Muscle of leg (tissue), 11 donors: ENCODE data around the gene PLEKHF1. TPM values are rescaled to one million over a fixed set of nuclear protein-coding genes. Genes with fewer than 3 reads are reported as not detected.
"Not testable (repeated sequence)": the region's sequence is repeated elsewhere in the genome, so short reads cannot be mapped to it uniquely, and the experiment has no call there.

Experiments
- DNase-seq: peaks from one replicate; pipeline ENCODE4 v3.0.0; 2013
- H3K27ac ChIP-seq: one replicate; pipeline ENCODE4 v1.5.1; 2013; ENCODE audit warnings: mild to moderate bottlenecking, low read length, control low read depth
- H3K27me3 ChIP-seq: one replicate; pipeline ENCODE4 v1.6.1; 2013; ENCODE audit warnings: low read length; ENCODE audit not compliant: control insufficient read depth, insufficient read depth
- H3K36me3 ChIP-seq: one replicate; pipeline ENCODE4 v1.6.1; 2013; ENCODE audit warnings: low read length; ENCODE audit not compliant: control insufficient read depth, insufficient read depth
- H3K4me1 ChIP-seq: one replicate; pipeline ENCODE4 v1.6.1; 2013; ENCODE audit warnings: low read length; ENCODE audit not compliant: control insufficient read depth, insufficient read depth
- H3K4me3 ChIP-seq: one replicate; pipeline ENCODE4 v1.5.1; 2013; ENCODE audit warnings: low read length, control low read depth
- H3K9me3 ChIP-seq: replicated peaks from 2 replicates; pipeline ENCODE4 v1.6.1; 2013; ENCODE audit warnings: low read depth, low read length; ENCODE audit not compliant: control insufficient read depth
- WGBS: methylation state at CpG from one replicate; pipeline ENCODE4 v1.1.5; 2013; ENCODE audit warnings: missing lambda C conversion rate; ENCODE audit not compliant: insufficient coverage; 5-methylcytosine and 5-hydroxymethylcytosine counted together
- polyA plus RNA-seq, 8 donors: library from polyadenylated mRNA; unstranded; fragments of 120-200 nt; gene quantifications; one replicate each; pipeline versions ENCODE4 v1.2.1 to v1.2.3, GENCODE V29; 2013; ENCODE audit warnings: inconsistent platforms in 1 of 8, low replicate concordance in 1 of 8; ENCODE audit not compliant: insufficient read length in 8 of 8, insufficient read depth in 1 of 8
- total RNA-seq: library from RNA; stranded (reverse); fragments of 120-200 nt; gene quantifications from one replicate; pipeline ENCODE4 v1.2.4, GENCODE V29; 2013

The PLEKHF1 gene
- total and polyA plus RNA-seq, 9 donors, result 3.2 to 7.0 (median 4.5) TPM

DNA sequence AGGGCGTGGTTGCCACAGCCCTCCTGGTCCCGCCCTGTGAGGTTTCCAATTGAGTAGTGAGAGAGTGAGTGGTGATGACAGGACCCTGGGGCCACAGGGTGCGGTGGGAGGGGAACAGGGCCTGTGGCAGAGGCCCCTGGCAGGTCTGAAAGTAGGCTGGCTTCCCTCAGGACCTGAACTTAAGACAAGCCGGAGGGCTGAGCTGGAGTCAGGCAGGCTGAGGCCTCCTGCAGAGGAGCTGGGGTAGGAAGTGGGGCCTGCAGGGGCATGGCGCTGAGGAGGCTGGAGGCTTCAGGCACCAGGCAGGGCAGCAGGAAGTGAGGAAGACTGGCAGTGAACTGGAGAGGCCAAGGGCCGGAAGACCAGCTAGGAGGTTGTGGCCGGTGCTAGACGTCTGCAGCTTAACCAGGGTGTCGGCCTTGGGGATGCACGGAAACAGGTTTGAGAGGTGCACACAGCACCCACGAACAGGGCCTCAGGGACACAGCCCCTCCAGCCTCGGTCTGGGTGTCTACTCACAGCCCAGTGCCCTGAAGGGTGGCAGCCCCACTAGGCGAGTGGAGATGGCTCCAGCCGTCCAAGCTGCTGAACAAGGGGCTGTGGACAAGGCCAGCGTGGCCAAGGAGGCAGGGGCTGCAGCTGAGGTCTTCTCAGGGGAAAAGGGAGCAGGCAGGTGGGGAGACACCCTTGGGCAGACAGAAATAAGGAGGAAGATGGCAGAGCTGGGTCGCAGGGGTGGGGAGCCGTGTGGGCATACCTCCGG is 41.4 kb upstream of the PLEKHF1 start:
- H3K27ac ChIP-seq, result no peak overlapping the region
- H3K36me3 ChIP-seq, result no peaks in the 10 kb centered on the region
- no peaks in the 10 kb centered on the region for H3K9me3 ChIP-seq
- H3K27me3 ChIP-seq, result peaks cover 10% of the 10 kb centered on the region
- no peak overlapping the region for H3K4me3 ChIP-seq
- no peak for DNase-seq
- H3K4me1 ChIP-seq, result no peaks in the 10 kb centered on the region
- WGBS, result 75% methylated on average over 18 of the region's 18 CpGs

DNA sequence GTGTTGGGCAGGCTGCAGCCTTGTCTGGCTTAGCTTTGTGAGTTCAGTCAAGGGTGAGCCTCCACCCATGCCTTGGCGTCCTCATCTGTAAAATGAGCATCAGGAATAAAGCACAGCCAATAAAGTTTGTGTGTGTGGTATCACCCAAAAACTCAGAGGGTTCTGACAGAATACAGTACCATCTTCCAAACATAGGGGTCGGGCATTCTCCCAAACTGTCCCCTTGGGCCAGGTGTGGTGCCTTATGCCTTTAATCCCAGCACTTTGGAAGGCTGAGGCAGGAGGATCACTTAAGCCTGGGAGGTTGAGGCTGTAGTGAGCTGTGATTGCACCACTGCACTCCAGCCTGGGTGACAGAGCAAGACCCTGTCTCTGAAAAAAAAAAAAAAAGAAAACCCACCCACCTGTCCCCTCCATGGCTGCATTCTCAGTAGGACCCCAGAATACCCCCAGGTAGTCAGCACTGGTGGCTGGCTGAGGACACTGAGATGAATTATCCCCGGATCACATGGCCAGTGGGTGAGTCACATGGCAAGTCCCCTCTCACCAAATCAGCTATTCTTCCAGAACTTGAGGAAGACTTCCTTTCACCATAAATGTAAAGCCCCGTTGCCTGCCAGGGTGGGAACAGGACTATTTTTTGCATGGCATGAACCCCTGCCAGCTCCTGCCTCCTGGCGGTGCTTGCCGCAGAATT is 40.6 kb upstream of the PLEKHF1 start:
- WGBS, result 48% methylated on average over 2 of the region's 6 CpGs
- no peak overlapping the region for H3K4me3 ChIP-seq
- H3K36me3 ChIP-seq, result no peaks in the 10 kb centered on the region
- H3K27ac ChIP-seq, result no peak overlapping the region
- H3K27me3 ChIP-seq, result peaks cover 10% of the 10 kb centered on the region
- DNase-seq, result no peak
- H3K9me3 ChIP-seq, result no peaks in the 10 kb centered on the region
- H3K4me1 ChIP-seq, result no peaks in the 10 kb centered on the region

DNA sequence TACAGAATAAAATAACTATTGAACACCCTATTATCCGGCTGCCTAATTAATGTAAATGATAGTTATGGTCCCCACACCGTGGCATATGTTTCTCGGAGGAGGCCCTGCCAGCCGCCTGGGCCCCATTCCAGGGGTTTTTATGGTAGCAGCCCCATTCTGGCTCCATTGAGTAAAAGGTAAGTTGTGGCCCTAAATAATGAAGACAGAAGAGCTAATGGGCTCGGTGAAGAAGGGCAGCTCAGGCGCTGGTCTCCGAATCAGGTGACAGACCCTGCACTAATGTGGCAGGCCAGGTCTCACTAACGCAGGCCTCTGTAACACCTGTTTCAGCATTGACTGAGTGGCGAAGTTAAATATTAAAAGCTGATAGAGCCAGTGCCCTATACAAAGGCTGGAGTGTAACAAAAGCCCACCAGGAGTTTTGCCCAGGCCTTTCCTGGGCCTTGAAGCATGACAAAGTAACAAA is 40.0 kb upstream of the PLEKHF1 start:
- DNase-seq, result no peak
- 62% methylated on average over 7 of the region's 9 CpGs for WGBS

GRCh38 chr19:29626386-29626785 is 38.9 kb upstream of the PLEKHF1 start:
- no peaks in the 10 kb centered on the region for H3K27me3 ChIP-seq
- H3K27ac ChIP-seq, result no peak overlapping the region
- H3K36me3 ChIP-seq, result no peaks in the 10 kb centered on the region
- 70% methylated on average over 7 of the region's 7 CpGs for WGBS
- H3K4me3 ChIP-seq, result no peak overlapping the region
- no peak for DNase-seq
- H3K9me3 ChIP-seq, result no peaks in the 10 kb centered on the region
- H3K4me1 ChIP-seq, result no peaks in the 10 kb centered on the region

More for the DNA sequence above, 40.0 kb upstream of the PLEKHF1 start:
- peaks cover 8% of the 10 kb centered on the region for H3K27me3 ChIP-seq
- no peak overlapping the region for H3K27ac ChIP-seq
- no peaks in the 10 kb centered on the region for H3K4me1 ChIP-seq
- H3K9me3 ChIP-seq, result no peaks in the 10 kb centered on the region
- H3K4me3 ChIP-seq, result no peak overlapping the region
- no peaks in the 10 kb centered on the region for H3K36me3 ChIP-seq

GRCh38 chr19:29626832-29627231 is 38.4 kb upstream of the PLEKHF1 start:
- H3K27ac ChIP-seq, result not testable (repeated sequence)

DNA sequence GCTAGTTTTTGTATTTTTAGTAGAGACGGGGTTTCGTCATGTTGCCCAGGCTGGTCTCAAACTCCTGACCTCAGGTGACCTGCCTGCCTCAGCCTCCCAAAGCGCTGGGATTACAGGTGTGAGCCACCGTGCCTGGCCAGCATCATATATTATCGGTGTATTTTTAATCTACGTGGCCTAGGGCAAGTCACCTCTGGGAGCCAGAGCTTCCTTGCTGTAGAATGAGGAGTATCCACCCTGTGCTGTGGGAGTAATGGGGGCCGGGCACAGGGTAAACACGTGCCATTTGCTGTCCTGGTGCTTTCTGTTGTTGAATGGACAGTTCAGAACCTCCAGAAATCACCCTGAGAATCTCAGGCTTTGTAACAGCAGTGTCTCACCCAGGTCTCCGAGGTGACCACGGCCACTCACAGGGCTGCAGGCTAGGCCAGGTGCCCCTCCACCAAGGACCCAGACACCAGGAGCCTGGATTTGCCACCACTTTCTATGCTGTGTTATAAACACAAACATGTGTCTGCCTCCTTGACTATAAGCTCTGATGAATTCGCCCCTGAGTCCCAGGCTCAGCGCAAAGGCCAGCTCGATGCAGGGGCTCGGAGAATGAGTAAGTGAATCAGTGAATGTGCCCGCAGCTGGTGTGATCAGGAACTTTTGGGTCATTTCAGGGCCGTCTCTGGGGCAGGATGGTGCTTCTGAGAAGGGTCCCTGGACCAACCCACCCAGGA is 36.4 kb upstream of the PLEKHF1 start:
- Histone ChIP-seq H3K4me1 (no peaks in the 10 kb centered on the region), H3K4me3 (no peak overlapping the region), H3K27ac (no peak overlapping the region), H3K27me3 (no peaks in the 10 kb centered on the region), H3K36me3 (no peaks in the 10 kb centered on the region), H3K9me3 (no peaks in the 10 kb centered on the region)
- DNase-seq, result no peak
- 88% methylated on average over 12 of the region's 16 CpGs for WGBS

More at GRCh38 chr19:29626832-29627231, 38.4 kb upstream of the PLEKHF1 start:
- H3K9me3 ChIP-seq, DNase-seq, H3K4me1 ChIP-seq, H3K27me3 ChIP-seq, H3K4me3 ChIP-seq, H3K36me3 ChIP-seq: not testable (repeated sequence)
- no CpG with 5 or more reads among the region's 9 CpGs for WGBS

- Histone ChIP-seq H3K27me3 (no peaks in the 10 kb centered on the region), H3K27ac (no peak overlapping the region), H3K4me1 (no peaks in the 10 kb centered on the region), H3K36me3 (no peaks in the 10 kb centered on the region), H3K9me3 (no peaks in the 10 kb centered on the region), H3K4me3 (no peak overlapping the region)
- 71% methylated on average over 4 of the region's 5 CpGs for WGBS
- DNase-seq, result no peak
Observed at GRCh38 chr19:29629836-29630534, 35.3 kb upstream of the PLEKHF1 start.

GRCh38 chr19:29630655-29631054 is 34.6 kb upstream of the PLEKHF1 start:
- H3K4me3 ChIP-seq, result no peak overlapping the region
- 62% methylated on average over 2 of the region's 2 CpGs for WGBS
- H3K9me3 ChIP-seq, result no peaks in the 10 kb centered on the region
- H3K4me1 ChIP-seq, result no peaks in the 10 kb centered on the region
- no peaks in the 10 kb centered on the region for H3K36me3 ChIP-seq
- no peak overlapping the region for H3K27ac ChIP-seq
- no peak for DNase-seq
- no peaks in the 10 kb centered on the region for H3K27me3 ChIP-seq

GRCh38 chr19:29631450-29631849 is 33.8 kb upstream of the PLEKHF1 start:
- 81% methylated on average over 3 of the region's 3 CpGs for WGBS
- no peaks in the 10 kb centered on the region for H3K9me3 ChIP-seq
- DNase-seq, result no peak
- no peak overlapping the region for H3K27ac ChIP-seq
- H3K27me3 ChIP-seq, result no peaks in the 10 kb centered on the region
- no peak overlapping the region for H3K4me3 ChIP-seq
- no peaks in the 10 kb centered on the region for H3K4me1 ChIP-seq
- H3K36me3 ChIP-seq, result no peaks in the 10 kb centered on the region
